Thyroid gland (tissue), 4 donors: ENCODE results near the gene SLC8A1.

Experiments
- POLR2A ChIP-seq, 2 donors: fragments of 450-650 bp; IDR thresholded peaks; one replicate each; pipeline ENCODE4 v1.6.1; 2017; ENCODE audit warnings: antibody characterized with exemption in 2 of 2, mild to moderate bottlenecking in 2 of 2, moderate library complexity in 1 of 2
- TF ChIP-seq, protein P1 (sequence below), 6 experiments: fragments of 200-600 bp in 3 of 6; fragments of 450-650 bp in 3 of 6; sonication (generic) in 3 of 6; IDR thresholded peaks; one replicate each; pipeline ENCODE4 v1.5.1; 2016 to 2019; ENCODE audit warnings: antibody characterized with exemption in 6 of 6, mild to moderate bottlenecking in 2 of 6, inconsistent platforms in 1 of 6, moderate library complexity in 1 of 6

GRCh38 chr2:40433736-40434135, 18.2 kb downstream of the SLC8A1 start:
- TF ChIP-seq, protein P1, sequence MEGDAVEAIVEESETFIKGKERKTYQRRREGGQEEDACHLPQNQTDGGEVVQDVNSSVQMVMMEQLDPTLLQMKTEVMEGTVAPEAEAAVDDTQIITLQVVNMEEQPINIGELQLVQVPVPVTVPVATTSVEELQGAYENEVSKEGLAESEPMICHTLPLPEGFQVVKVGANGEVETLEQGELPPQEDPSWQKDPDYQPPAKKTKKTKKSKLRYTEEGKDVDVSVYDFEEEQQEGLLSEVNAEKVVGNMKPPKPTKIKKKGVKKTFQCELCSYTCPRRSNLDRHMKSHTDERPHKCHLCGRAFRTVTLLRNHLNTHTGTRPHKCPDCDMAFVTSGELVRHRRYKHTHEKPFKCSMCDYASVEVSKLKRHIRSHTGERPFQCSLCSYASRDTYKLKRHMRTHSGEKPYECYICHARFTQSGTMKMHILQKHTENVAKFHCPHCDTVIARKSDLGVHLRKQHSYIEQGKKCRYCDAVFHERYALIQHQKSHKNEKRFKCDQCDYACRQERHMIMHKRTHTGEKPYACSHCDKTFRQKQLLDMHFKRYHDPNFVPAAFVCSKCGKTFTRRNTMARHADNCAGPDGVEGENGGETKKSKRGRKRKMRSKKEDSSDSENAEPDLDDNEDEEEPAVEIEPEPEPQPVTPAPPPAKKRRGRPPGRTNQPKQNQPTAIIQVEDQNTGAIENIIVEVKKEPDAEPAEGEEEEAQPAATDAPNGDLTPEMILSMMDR (IDR thresholded peaks at IDR 0.05), result no peak
- no peak for TF ChIP-seq POLR2A (IDR thresholded peaks at IDR 0.05)
